ENCODE data around the gene GAS7.

DNA sequence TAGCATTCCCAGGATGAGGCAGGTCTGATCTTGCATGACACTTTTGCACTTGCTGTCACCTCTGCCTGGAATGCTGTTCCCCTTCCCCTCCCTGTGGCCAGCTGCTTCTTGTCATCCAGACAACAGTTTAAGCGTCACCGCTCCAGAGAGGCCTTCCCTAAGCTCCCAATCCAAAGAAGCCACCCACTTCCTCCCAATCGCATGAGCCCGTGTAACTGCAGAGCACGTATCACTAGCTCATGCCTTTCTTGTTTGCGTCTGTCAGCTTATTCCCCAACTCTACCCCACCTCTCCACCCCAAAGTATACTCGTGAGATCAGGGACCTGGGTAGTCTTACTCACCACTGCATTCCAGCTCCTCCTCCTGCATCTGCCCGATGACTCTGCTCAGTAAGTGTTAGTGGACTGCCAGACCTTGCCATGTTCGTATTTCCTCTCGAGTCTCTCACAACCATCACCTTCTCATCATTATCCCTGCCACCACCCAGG, 92.8 kb downstream of the GAS7 start:
- TF ChIP-seq CC2D1A (IDR thresholded peaks at IDR 0.05) (no peak), ZKSCAN3 (CRISPR knock-in tag; IDR thresholded peaks at IDR 0.05) (no peak), CEBPB (tag; IDR thresholded peaks at IDR 0.05) (no peak), ZNF512 (tag; IDR thresholded peaks at IDR 0.05) (no peak), ZNF212 (CRISPR knock-in tag; IDR thresholded peaks at IDR 0.05) (no peak), KDM1A (IDR thresholded peaks at IDR 0.05) (no peak), ZNF311 (CRISPR knock-in tag; IDR thresholded peaks at IDR 0.05) (no peak)
- TF ChIP-seq, protein P1, sequence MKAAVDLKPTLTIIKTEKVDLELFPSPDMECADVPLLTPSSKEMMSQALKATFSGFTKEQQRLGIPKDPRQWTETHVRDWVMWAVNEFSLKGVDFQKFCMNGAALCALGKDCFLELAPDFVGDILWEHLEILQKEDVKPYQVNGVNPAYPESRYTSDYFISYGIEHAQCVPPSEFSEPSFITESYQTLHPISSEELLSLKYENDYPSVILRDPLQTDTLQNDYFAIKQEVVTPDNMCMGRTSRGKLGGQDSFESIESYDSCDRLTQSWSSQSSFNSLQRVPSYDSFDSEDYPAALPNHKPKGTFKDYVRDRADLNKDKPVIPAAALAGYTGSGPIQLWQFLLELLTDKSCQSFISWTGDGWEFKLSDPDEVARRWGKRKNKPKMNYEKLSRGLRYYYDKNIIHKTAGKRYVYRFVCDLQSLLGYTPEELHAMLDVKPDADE (conservative IDR thresholded peaks at IDR 0.05; ENCODE audit: control insufficient read depth, low read depth, low read length), result no peak
